Body of pancreas (tissue), 4 donors: ENCODE data around the gene PSORS1C1.

ENCODE experiments used
- POLR2A ChIP-seq, 3 donors: fragments of 450-650 bp; IDR thresholded peaks; one replicate each; pipeline ENCODE4 v1.6.1; 2016; ENCODE audit warnings: antibody characterized with exemption in 3 of 3, mild to moderate bottlenecking in 2 of 3
- TF ChIP-seq, protein P1 (sequence below), 7 experiments: fragments of 450-650 bp in 4 of 7; fragments of 200-600 bp in 3 of 7; sonication (generic) in 3 of 7; IDR thresholded peaks; one replicate each; pipeline ENCODE4 v1.5.1; 2016 to 2019; ENCODE audit warnings: antibody characterized with exemption in 7 of 7

GRCh38 chr6:31169123-31169857 lies 54.7 kb downstream of the PSORS1C1 start:
- TF ChIP-seq POLR2A (IDR thresholded peaks at IDR 0.05): no peak
- TF ChIP-seq, protein P1, sequence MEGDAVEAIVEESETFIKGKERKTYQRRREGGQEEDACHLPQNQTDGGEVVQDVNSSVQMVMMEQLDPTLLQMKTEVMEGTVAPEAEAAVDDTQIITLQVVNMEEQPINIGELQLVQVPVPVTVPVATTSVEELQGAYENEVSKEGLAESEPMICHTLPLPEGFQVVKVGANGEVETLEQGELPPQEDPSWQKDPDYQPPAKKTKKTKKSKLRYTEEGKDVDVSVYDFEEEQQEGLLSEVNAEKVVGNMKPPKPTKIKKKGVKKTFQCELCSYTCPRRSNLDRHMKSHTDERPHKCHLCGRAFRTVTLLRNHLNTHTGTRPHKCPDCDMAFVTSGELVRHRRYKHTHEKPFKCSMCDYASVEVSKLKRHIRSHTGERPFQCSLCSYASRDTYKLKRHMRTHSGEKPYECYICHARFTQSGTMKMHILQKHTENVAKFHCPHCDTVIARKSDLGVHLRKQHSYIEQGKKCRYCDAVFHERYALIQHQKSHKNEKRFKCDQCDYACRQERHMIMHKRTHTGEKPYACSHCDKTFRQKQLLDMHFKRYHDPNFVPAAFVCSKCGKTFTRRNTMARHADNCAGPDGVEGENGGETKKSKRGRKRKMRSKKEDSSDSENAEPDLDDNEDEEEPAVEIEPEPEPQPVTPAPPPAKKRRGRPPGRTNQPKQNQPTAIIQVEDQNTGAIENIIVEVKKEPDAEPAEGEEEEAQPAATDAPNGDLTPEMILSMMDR (IDR thresholded peaks at IDR 0.05): no peak
